ENCODE measurements around the gene MORN5. TPM values are rescaled to one million over a fixed set of nuclear protein-coding genes. Genes with fewer than 3 reads are reported as not detected.

The MORN5 gene
- total RNA-seq, 4 donors from 2014 or later = 3.8 to 4.0 TPM; not detected in 2

DNA sequence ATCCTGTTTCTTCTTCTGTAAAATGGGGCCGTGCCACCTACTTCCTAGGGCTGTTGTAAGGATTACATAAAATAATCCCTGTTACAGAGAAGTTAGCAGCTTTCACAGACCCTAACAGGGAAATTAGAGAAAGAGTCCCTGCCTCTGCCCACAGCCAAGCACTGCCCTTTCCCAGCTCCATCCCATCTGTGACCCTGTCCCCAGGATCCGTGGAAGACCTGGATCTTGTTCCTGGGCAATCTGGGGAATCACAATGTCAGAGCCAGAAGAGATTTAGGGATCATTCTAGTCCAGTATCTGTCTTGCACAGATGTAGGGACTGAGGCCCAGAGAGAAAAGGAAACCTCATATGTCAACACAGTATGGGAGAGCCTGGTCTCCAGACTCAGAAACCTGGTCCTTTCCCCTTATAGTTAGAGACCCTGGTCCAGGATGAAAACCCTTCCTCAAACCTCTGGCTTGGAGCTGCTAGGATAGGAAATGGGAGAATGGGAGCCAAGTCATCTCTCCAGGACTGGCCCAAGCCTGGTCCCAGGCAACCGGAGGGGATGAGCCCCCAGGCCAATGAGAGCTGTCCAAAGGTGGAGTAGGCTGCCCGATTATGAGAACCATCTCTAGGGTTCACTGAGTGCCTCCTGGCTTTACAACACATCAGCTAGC lies 56.6 kb downstream of the MORN5 start:
- intact Hi-C loops (cut with DNase I; ENCODE audit: low total_unique reads) = no loop called here

DNA sequence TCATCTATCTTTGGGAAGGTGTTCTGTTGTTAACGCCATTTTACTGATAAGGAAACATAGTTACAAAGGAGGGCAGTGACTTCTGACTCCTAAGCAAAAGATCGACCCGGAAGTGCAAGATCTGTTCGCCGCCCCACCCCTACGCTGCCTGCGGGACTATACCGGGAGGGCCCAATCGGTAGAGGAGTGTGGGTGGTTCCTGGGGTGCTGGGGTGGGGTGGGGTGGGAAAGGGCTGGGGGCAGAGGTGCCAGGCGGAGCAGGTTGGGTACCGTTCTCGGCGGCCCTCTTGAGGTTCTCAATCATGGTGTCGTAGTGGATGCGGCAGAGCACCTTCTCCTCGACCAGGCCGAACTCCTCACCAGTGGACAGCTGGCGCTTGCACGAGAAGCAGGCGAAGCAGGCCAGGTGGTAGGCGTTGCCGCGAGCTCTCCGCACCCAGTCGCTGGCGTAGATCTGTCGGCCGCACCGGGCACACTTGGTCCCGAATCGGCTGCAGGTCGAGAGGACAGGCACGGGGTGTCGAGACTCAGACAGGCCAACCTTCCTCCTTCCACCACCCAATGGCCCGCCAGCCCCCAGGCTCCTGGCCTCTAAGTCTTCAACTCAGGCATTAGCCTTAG lies 57.2 kb downstream of the MORN5 start:
- WGBS, 2 donors (ENCODE audit: low coverage in 1 of 2) = 43 to 73% methylated on average over 5 to 34 of the region's 35 CpGs
- no peak for DNase-seq
- in situ Hi-C loops (cut with MboI; ENCODE audit: low pct_ligation_motif_present in 1 of 4, low pct_unique_long_range_greater_than_20kb in 1 of 4, low sequenced_read_pairs in 3 of 4) = no loop called here

More for the DNA sequence above, 56.6 kb downstream of the MORN5 start:
- H3K9me3 ChIP-seq = no peaks in the 10 kb centered on the region
- WGBS, 2 donors (ENCODE audit: low coverage in 1 of 2) = 71 to 100% methylated on average over 1 to 4 of the region's 4 CpGs
- H3K4me1 ChIP-seq = peaks cover 19 to 33% (median 24%) of the 10 kb centered on the region in 4 donors
- in situ Hi-C loops (cut with MboI; ENCODE audit: low pct_ligation_motif_present in 1 of 4, low pct_unique_long_range_greater_than_20kb in 1 of 4, low sequenced_read_pairs in 3 of 4) = no loop called here
- no peak overlapping the region for H3K4me3 ChIP-seq
- H3K36me3 ChIP-seq = no peaks in the 10 kb centered on the region
- no peak for DNase-seq
- H3K27ac ChIP-seq = no peak overlapping the region
- peaks cover 100% of the 10 kb centered on the region for H3K27me3 ChIP-seq
- TF ChIP-seq, protein P1, sequence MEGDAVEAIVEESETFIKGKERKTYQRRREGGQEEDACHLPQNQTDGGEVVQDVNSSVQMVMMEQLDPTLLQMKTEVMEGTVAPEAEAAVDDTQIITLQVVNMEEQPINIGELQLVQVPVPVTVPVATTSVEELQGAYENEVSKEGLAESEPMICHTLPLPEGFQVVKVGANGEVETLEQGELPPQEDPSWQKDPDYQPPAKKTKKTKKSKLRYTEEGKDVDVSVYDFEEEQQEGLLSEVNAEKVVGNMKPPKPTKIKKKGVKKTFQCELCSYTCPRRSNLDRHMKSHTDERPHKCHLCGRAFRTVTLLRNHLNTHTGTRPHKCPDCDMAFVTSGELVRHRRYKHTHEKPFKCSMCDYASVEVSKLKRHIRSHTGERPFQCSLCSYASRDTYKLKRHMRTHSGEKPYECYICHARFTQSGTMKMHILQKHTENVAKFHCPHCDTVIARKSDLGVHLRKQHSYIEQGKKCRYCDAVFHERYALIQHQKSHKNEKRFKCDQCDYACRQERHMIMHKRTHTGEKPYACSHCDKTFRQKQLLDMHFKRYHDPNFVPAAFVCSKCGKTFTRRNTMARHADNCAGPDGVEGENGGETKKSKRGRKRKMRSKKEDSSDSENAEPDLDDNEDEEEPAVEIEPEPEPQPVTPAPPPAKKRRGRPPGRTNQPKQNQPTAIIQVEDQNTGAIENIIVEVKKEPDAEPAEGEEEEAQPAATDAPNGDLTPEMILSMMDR (IDR thresholded peaks at IDR 0.05) = no peak
- TF ChIP-seq POLR2A (IDR thresholded peaks at IDR 0.05) (no peak), POLR2AphosphoS5 (IDR thresholded peaks at IDR 0.05) (no peak), EP300 (IDR thresholded peaks at IDR 0.05; ENCODE audit: low read depth) (no peak)

DNA sequence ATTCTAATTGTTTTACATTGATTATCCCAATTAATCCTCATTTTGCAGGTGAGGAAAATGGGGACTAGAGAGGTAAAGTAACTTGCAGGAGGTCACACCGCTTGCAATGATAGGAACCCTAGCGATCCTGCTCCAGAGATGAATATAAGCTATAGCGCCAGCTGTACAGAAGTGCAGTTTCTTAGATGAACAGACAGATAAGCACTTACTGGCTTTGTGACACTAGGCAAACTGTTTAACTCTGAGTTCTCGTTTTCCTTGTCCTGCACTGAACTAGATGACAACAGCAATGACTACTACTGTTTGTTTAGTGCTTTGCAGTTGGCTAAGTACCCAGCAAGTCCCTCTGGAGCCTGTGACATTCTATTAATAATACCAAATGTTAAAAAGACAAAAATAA lies 57.9 kb downstream of the MORN5 start:
- Histone ChIP-seq H3K4me3 (no peak overlapping the region), H3K36me3 (no peaks in the 10 kb centered on the region), H3K9me3 (no peaks in the 10 kb centered on the region), H3K27me3 (peaks cover 100% of the 10 kb centered on the region), H3K27ac (no peak overlapping the region), H3K4me1 (peaks cover 19 to 33% (median 24%) of the 10 kb centered on the region in 4 donors)
- DNase-seq = no peak
- intact Hi-C loops (cut with DNase I; ENCODE audit: low total_unique reads) = no loop called here
- in situ Hi-C loops (cut with MboI; ENCODE audit: low pct_ligation_motif_present in 1 of 4, low pct_unique_long_range_greater_than_20kb in 1 of 4, low sequenced_read_pairs in 3 of 4) = no loop called here
- WGBS, 2 donors (ENCODE audit: low coverage in 1 of 2) = 34 to 38% methylated on average over 3 to 4 of the region's 4 CpGs
- TF ChIP-seq POLR2A (IDR thresholded peaks at IDR 0.05) = no peak
- no peak for TF ChIP-seq EP300 (IDR thresholded peaks at IDR 0.05; ENCODE audit: low read depth)
- no peak for TF ChIP-seq POLR2AphosphoS5 (IDR thresholded peaks at IDR 0.05)
- TF ChIP-seq, protein P1 (IDR thresholded peaks at IDR 0.05) = no peak

More for the DNA sequence above, 57.2 kb downstream of the MORN5 start:
- Histone ChIP-seq H3K27me3 (peaks cover 100% of the 10 kb centered on the region), H3K27ac (no peak overlapping the region), H3K9me3 (no peaks in the 10 kb centered on the region), H3K4me3 (no peak overlapping the region), H3K36me3 (no peaks in the 10 kb centered on the region), H3K4me1 (peaks cover 19 to 33% (median 24%) of the 10 kb centered on the region in 4 donors)
- intact Hi-C loops (cut with DNase I; ENCODE audit: low total_unique reads) = no loop called here
- TF ChIP-seq EP300 (IDR thresholded peaks at IDR 0.05; ENCODE audit: low read depth) (no peak), POLR2AphosphoS5 (IDR thresholded peaks at IDR 0.05) (no peak)
- TF ChIP-seq, protein P1 (IDR thresholded peaks at IDR 0.05) = no peak

DNA sequence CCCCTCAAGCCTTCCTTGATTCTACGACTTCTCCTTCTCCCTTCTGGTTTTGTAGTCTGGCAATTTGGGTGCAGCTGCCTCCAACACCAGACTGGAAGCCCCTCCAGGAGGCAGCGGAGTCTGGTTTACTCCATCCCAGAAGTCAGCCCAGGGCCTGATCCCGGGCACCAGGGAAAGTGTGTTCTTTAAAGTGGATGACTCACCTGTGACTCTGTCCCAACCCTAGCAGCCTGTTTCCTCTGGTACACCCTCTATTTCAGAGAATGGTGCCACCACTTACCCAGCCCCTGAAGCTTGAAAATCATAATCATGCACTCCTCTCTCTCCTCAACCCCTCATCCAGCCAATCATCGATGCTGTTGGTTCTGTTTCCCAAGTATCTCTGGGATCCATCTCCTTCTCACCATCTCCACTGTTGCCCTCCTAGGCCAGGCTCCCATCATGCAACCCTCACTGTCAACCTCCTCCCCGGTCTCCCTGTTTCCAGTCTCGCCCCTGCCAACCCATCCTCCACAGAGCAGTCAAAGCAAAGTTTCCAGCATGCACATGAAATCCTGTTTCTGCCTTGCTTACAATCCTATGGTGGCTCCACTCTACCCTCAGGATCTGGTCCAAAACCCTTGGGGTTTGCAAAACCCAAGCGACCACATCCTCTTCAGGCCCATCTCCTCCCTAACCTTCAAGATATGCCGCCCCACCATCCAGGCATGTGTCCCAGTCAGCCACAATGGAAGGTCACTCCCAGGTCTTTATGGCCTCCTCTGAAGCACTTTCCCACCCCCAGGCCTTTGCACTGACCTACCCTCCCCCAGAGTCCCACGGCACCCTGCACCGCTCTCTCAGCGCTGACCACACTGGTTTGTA lies 58.6 kb downstream of the MORN5 start:
- DNase-seq = no peak
- in situ Hi-C loops (cut with MboI; ENCODE audit: low pct_ligation_motif_present in 1 of 4, low pct_unique_long_range_greater_than_20kb in 1 of 4, low sequenced_read_pairs in 3 of 4) = no loop called here
- peaks cover 18 to 31% (median 23%) of the 10 kb centered on the region in 4 donors for H3K4me1 ChIP-seq

More for the DNA sequence above, 58.6 kb downstream of the MORN5 start:
- H3K36me3 ChIP-seq = no peaks in the 10 kb centered on the region
- intact Hi-C loops (cut with DNase I; ENCODE audit: low total_unique reads) = no loop called here
- H3K27ac ChIP-seq = no peak overlapping the region
- H3K27me3 ChIP-seq = peaks cover 100% of the 10 kb centered on the region
- WGBS, 2 donors (ENCODE audit: low coverage in 1 of 2) = 46 to 50% methylated on average over 7 to 11 of the region's 11 CpGs
- no peak for TF ChIP-seq POLR2A (IDR thresholded peaks at IDR 0.05)
- TF ChIP-seq, protein P1 (IDR thresholded peaks at IDR 0.05) = no peak
- TF ChIP-seq POLR2AphosphoS5 (IDR thresholded peaks at IDR 0.05) = no peak
- no peak for TF ChIP-seq EP300 (IDR thresholded peaks at IDR 0.05; ENCODE audit: low read depth)
- H3K9me3 ChIP-seq = no peaks in the 10 kb centered on the region
- H3K4me3 ChIP-seq = no peak overlapping the region

All from transverse colon (tissue), 4 donors.